Neural progenitor cell (in vitro differentiated cells): ENCODE results near the gene HLA-F. TPM values are rescaled to one million over a fixed set of nuclear protein-coding genes. Genes with fewer than 3 reads are reported as not detected.

Experiments used
- DNase-seq: peaks from one replicate; pipeline ENCODE4 v3.0.0-alpha.2; 2016; ENCODE audit warnings: low spot score
- H2AFZ ChIP-seq: fragments of 200-600 bp; sonication (generic); replicated peaks from 2 replicates; pipeline ENCODE4 v1.6.1; 2016; ENCODE audit warnings: antibody characterized with exemption
- H3F3A ChIP-seq: fragments of 200-600 bp; sonication (generic); 2 replicates; pipeline ENCODE4 v1.6.1; 2016; ENCODE audit warnings: antibody characterized with exemption, low read depth
- H3K27ac ChIP-seq: fragments of 200-600 bp; sonication (generic); 2 replicates; pipeline ENCODE4 v1.5.1; 2016; ENCODE audit warnings: mild to moderate bottlenecking
- H3K27me3 ChIP-seq: fragments of 200-600 bp; sonication (generic); 2 replicates; pipeline ENCODE4 v1.6.1; 2016; ENCODE audit warnings: mild to moderate bottlenecking, moderate library complexity
- H3K36me3 ChIP-seq: fragments of 200-600 bp; sonication (generic); 2 replicates; pipeline ENCODE4 v1.5.1; 2016
- H3K4me1 ChIP-seq: fragments of 200-600 bp; sonication (generic); 2 replicates; pipeline ENCODE4 v1.6.1; 2016; ENCODE audit warnings: mixed run types
- H3K4me2 ChIP-seq: fragments of 200-600 bp; sonication (generic); 2 replicates; pipeline ENCODE4 v1.6.1; 2016
- H3K4me3 ChIP-seq: fragments of 200-600 bp; sonication (generic); 2 replicates; pipeline ENCODE4 v1.5.1; 2016
- H3K79me2 ChIP-seq: fragments of 200-600 bp; sonication (generic); 2 replicates; pipeline ENCODE4 v1.6.1; 2016; ENCODE audit warnings: low read depth
- H3K9ac ChIP-seq: fragments of 200-600 bp; sonication (generic); 2 replicates; pipeline ENCODE4 v1.6.1; 2016
- H3K9me3 ChIP-seq: fragments of 200-600 bp; sonication (generic); 2 replicates; pipeline ENCODE4 v1.5.1; 2016; ENCODE audit warnings: low read depth
- H4K20me1 ChIP-seq: fragments of 200-600 bp; sonication (generic); 2 replicates; pipeline ENCODE4 v1.6.1; 2016; ENCODE audit warnings: low read depth
- H3K27ac Mint-ChIP-seq: 3 replicates; pipeline ENCODE4 v1.8.0; 2021; ENCODE audit warnings: mixed read lengths
- H3K27me3 Mint-ChIP-seq: 2 replicates; pipeline ENCODE4 v1.8.0; 2022; ENCODE audit warnings: low read depth, mild to moderate bottlenecking, inconsistent platforms, moderate library complexity, mixed read lengths; ENCODE audit not compliant: insufficient read depth
- H3K36me3 Mint-ChIP-seq: 3 replicates; pipeline ENCODE4 v1.8.0; 2021; ENCODE audit warnings: mixed read lengths
- H3K4me1 Mint-ChIP-seq: 3 replicates; pipeline ENCODE4 v1.8.0; 2021; ENCODE audit warnings: mixed read lengths
- H3K4me3 Mint-ChIP-seq: 3 replicates; pipeline ENCODE4 v1.8.0; 2021; ENCODE audit warnings: mild to moderate bottlenecking, moderate library complexity, mixed read lengths
- H3K9me3 Mint-ChIP-seq: 3 replicates; pipeline ENCODE4 v1.8.0; 2020; ENCODE audit warnings: mixed read lengths
- EZH2 ChIP-seq: fragments of 200-600 bp; sonication (generic); IDR thresholded peaks from 2 replicates; pipeline ENCODE4 v1.6.1; 2017; ENCODE audit warnings: antibody characterized with exemption, mild to moderate bottlenecking, moderate library complexity
- EZH2phosphoT487 ChIP-seq: fragments of 200-600 bp; sonication (generic); IDR thresholded peaks from 2 replicates; pipeline ENCODE4 v1.6.1; 2017; ENCODE audit warnings: antibody characterized with exemption
- total RNA-seq: library from RNA; depleted of rRNA; stranded (reverse); fragments of >200 nt; gene quantifications from 2 replicates; pipeline ENCODE4 v1.2.3, GENCODE V29; 2015; ENCODE audit warnings: low replicate concordance
- TF ChIP-seq, protein P1 (sequence below): fragments of 200-600 bp; sonication (generic); IDR thresholded peaks from 2 replicates; pipeline ENCODE4 v1.5.1; 2017; ENCODE audit warnings: antibody characterized with exemption, mild to moderate bottlenecking

Gene HLA-F
- total RNA-seq, 1 donor from 2014 or later, result not detected

- no peak for TF ChIP-seq EZH2phosphoT487
- no peak for TF ChIP-seq EZH2
- TF ChIP-seq, protein P1, sequence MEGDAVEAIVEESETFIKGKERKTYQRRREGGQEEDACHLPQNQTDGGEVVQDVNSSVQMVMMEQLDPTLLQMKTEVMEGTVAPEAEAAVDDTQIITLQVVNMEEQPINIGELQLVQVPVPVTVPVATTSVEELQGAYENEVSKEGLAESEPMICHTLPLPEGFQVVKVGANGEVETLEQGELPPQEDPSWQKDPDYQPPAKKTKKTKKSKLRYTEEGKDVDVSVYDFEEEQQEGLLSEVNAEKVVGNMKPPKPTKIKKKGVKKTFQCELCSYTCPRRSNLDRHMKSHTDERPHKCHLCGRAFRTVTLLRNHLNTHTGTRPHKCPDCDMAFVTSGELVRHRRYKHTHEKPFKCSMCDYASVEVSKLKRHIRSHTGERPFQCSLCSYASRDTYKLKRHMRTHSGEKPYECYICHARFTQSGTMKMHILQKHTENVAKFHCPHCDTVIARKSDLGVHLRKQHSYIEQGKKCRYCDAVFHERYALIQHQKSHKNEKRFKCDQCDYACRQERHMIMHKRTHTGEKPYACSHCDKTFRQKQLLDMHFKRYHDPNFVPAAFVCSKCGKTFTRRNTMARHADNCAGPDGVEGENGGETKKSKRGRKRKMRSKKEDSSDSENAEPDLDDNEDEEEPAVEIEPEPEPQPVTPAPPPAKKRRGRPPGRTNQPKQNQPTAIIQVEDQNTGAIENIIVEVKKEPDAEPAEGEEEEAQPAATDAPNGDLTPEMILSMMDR, result no peak
- Histone ChIP-seq H3K79me2 (no peaks in the 10 kb centered on the region), H3K27ac (no peak overlapping the region), H3K27me3 (peaks cover 2% of the 10 kb centered on the region), H3K4me3 (no peak overlapping the region), H3K9ac (no peak overlapping the region), H3K36me3 (no peaks in the 10 kb centered on the region), H3K9me3 (no peaks in the 10 kb centered on the region), H3K4me1 (no peaks in the 10 kb centered on the region), H3F3A (no peaks in the 10 kb centered on the region), H4K20me1 (no peaks in the 10 kb centered on the region), H2AFZ (no peak overlapping the region), H3K4me2 (no peak overlapping the region)
- H3K4me3 Mint-ChIP-seq, result no peak overlapping the region
- H3K4me1 Mint-ChIP-seq, result no peaks in the 10 kb centered on the region
- peaks cover 8% of the 10 kb centered on the region for H3K27me3 Mint-ChIP-seq
- H3K27ac Mint-ChIP-seq, result no peak overlapping the region
- H3K36me3 Mint-ChIP-seq, result no peaks in the 10 kb centered on the region
- no peak for DNase-seq
- peaks cover 2% of the 10 kb centered on the region for H3K9me3 Mint-ChIP-seq
Observed at GRCh38 chr6:29709188-29709587, 14.0 kb upstream of the HLA-F start.

DNA sequence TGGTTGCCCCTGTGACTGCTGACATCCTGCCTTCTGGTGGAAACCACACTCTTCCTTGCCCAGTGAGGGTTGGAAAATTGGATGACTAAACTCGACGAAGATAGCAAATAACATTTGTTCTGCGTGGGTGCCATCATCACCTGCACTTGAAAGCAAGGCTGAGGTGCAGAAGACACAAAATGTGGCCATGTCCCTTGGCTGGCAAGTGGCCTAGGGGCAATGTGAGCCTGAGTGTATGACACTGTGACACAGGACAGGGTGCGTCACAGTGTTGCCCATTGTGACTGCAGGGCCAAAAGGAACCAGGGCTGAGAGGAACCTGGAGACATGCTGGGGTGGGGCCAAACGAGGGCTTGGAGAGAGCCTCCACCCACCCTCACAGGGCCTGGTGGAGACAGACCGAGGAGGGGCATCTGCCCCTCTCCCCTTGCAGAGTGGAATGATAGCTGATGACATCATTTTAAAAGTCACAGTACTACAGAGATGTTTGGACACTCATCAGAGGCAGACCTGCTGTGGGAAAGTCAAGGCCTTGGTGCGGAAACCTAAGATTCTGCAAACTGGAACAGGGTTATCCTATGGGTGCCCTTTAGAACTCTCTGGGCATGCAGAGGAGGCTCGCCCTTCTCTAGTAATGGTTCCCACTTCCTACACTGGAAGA lies 12.8 kb upstream of the HLA-F start:
- Mint-ChIP-seq H3K4me1 (no peaks in the 10 kb centered on the region), H3K4me3 (no peak overlapping the region), H3K9me3 (peaks cover 2% of the 10 kb centered on the region), H3K27ac (no peak overlapping the region), H3K36me3 (no peaks in the 10 kb centered on the region), H3K27me3 (peaks cover 8% of the 10 kb centered on the region)
- H3K9ac ChIP-seq, result no peak overlapping the region
- no peak overlapping the region for H3K4me2 ChIP-seq
- H3K36me3 ChIP-seq, result no peaks in the 10 kb centered on the region
- TF ChIP-seq EZH2phosphoT487, result no peak
- TF ChIP-seq EZH2, result no peak
- TF ChIP-seq, protein P1, result no peak
- H3K79me2 ChIP-seq, result no peaks in the 10 kb centered on the region
- H3K4me1 ChIP-seq, result no peaks in the 10 kb centered on the region
- H3K27ac ChIP-seq, result no peak overlapping the region
- no peaks in the 10 kb centered on the region for H3K9me3 ChIP-seq
- no peaks in the 10 kb centered on the region for H3F3A ChIP-seq
- H2AFZ ChIP-seq, result no peak overlapping the region
- no peaks in the 10 kb centered on the region for H4K20me1 ChIP-seq
- DNase-seq, result no peak
- H3K4me3 ChIP-seq, result no peak overlapping the region
- peaks cover 6% of the 10 kb centered on the region for H3K27me3 ChIP-seq

- no peaks in the 10 kb centered on the region for H3K79me2 ChIP-seq
- H3K9me3 ChIP-seq, result no peaks in the 10 kb centered on the region
- H3K36me3 Mint-ChIP-seq, result no peaks in the 10 kb centered on the region
- H3F3A ChIP-seq, result no peaks in the 10 kb centered on the region
- no peak overlapping the region for H3K27ac ChIP-seq
- no peak overlapping the region for H3K4me3 ChIP-seq
- H3K9ac ChIP-seq, result no peak overlapping the region
- peaks cover 41% of the 10 kb centered on the region for H3K27me3 Mint-ChIP-seq
- no peak overlapping the region for H3K4me3 Mint-ChIP-seq
- H4K20me1 ChIP-seq, result peaks cover 3% of the 10 kb centered on the region
- H3K4me1 ChIP-seq, result no peaks in the 10 kb centered on the region
- H3K36me3 ChIP-seq, result no peaks in the 10 kb centered on the region
- DNase-seq, result no peak
- no peak overlapping the region for H3K27ac Mint-ChIP-seq
- H3K4me2 ChIP-seq, result no peak overlapping the region
- H3K27me3 ChIP-seq, result peaks cover 71% of the 10 kb centered on the region
- H3K9me3 Mint-ChIP-seq, result peaks cover 2% of the 10 kb centered on the region
- no peaks in the 10 kb centered on the region for H3K4me1 Mint-ChIP-seq
- no peak overlapping the region for H2AFZ ChIP-seq
- TF ChIP-seq EZH2phosphoT487 (no peak), EZH2 (no peak)
- TF ChIP-seq, protein P1, result no peak
Observed at GRCh38 chr6:29720863-29721262, 2.4 kb upstream of the HLA-F start.
